ENCODE measurements around the gene MS4A5. TPM values are rescaled to one million over a fixed set of nuclear protein-coding genes. Genes with fewer than 3 reads are reported as not detected.

Gene MS4A5
- total RNA-seq, 1 experiment from 2014 or later: not detected

- Histone ChIP-seq H2BK12ac (ENCODE audit: insufficient read length, low read depth, low read length) (no peak overlapping the region), H3T11ph (ENCODE audit: low read length) (no peak overlapping the region), H4K91ac (ENCODE audit: insufficient read length, low read depth, low read length) (no peak overlapping the region), H3K79me2 (ENCODE audit: insufficient read depth, low read length) (no peaks in the 10 kb centered on the region), H2BK20ac (ENCODE audit: low read depth, low read length, poor library complexity, severe bottlenecking) (no peak overlapping the region), H3K9ac (ENCODE audit: extremely low read depth, insufficient read length, low read length) (no peak overlapping the region), H4K8ac (replicated peaks; ENCODE audit: insufficient read length, low read depth, low read length) (no peak overlapping the region), H4K5ac (ENCODE audit: insufficient read length, low read depth, low read length) (no peak overlapping the region), H3K27ac (ENCODE audit: insufficient read length, low read depth, low read length) (no peak overlapping the region), H2AK5ac (ENCODE audit: insufficient read length, low read length) (no peak overlapping the region), H4K20me1 (ENCODE audit: control insufficient read depth, insufficient read depth, insufficient read length) (no peaks in the 10 kb centered on the region), H3K23ac (ENCODE audit: insufficient read length, low read depth, low read length) (no peak overlapping the region), H3K4me1 (ENCODE audit: insufficient read depth, low read length) (no peaks in the 10 kb centered on the region), H2AFZ (ENCODE audit: low read length) (no peak overlapping the region), H3K4me2 (ENCODE audit: insufficient read depth, insufficient read length, low read length) (no peak overlapping the region), H3K79me1 (ENCODE audit: insufficient read depth, low read depth, low read length, poor library complexity, severe bottlenecking) (no peaks in the 10 kb centered on the region), H3K56ac (ENCODE audit: insufficient read length, low read depth, low read length) (no peak overlapping the region), H2BK15ac (ENCODE audit: low read depth, low read length) (no peak overlapping the region), H2BK5ac (ENCODE audit: insufficient read length, low read length) (no peak overlapping the region), H3K14ac (ENCODE audit: insufficient read depth, low read length) (no peak overlapping the region), H3K23me2 (ENCODE audit: insufficient read length, low read depth, low read length, poor library complexity, severe bottlenecking) (no peaks in the 10 kb centered on the region), H3K18ac (ENCODE audit: insufficient read length, low read depth, low read length) (no peak overlapping the region), H3K27me3 (ENCODE audit: insufficient read depth, low read length) (no peaks in the 10 kb centered on the region), H3K9me3 (ENCODE audit: control insufficient read depth, low read depth, low read length) (no peaks in the 10 kb centered on the region), H3K4ac (ENCODE audit: low read depth, low read length) (no peak overlapping the region), H2BK120ac (ENCODE audit: low read depth, low read length, poor library complexity, severe bottlenecking) (no peak overlapping the region)
- no CpG with 5 or more reads among the region's 2 CpGs for WGBS (ENCODE audit: extremely low coverage, insufficient read length, low lambda C conversion rate)
- peaks cover 14 to 24% of the 10 kb centered on the region in 2 experiments for H3K4me1 Mint-ChIP-seq
- DNase-seq: no peak
- H3K27ac Mint-ChIP-seq: no peak overlapping the region
- H3K36me3 Mint-ChIP-seq (ENCODE audit: insufficient read depth in 1 of 3, low read depth in 3 of 3): peaks cover 0 to 14% (median 4%) of the 10 kb centered on the region in 3 experiments; a peak in 4 of 7 replicates
- H3K9me3 Mint-ChIP-seq: peaks cover 5 to 13% of the 10 kb centered on the region in 2 experiments
- H3K27me3 Mint-ChIP-seq (ENCODE audit: low read depth): no peaks in the 10 kb centered on the region
- no peak overlapping the region for H3K4me3 Mint-ChIP-seq
- no peak for TF ChIP-seq CTCF (conservative IDR thresholded peaks at IDR 0.05)
Observed at GRCh38 chr11:60493454-60493853, 64.1 kb downstream of the MS4A5 start.

Other genes starting within 250 kb of the MS4A5 start
- not detected in 2 replicates for gene MS4A6A, start 246.5 kb upstream of the MS4A5 start, total RNA-seq (2021)
- 0.42 TPM in 1 of 2 replicates, not detected in the other for gene MS4A4E, start 186.4 kb upstream of the MS4A5 start, total RNA-seq (2021)
- not detected in 2 replicates for gene MS4A4A, start 148.9 kb upstream of the MS4A5 start, total RNA-seq (2021)
- gene MS4A6E, start 102.3 kb upstream of the MS4A5 start, total RNA-seq (2021): not detected in 2 replicates
- gene MS4A7, start 51.0 kb upstream of the MS4A5 start, total RNA-seq (2021): not detected in 2 replicates
- not detected in 2 replicates for gene MS4A14, start 33.1 kb upstream of the MS4A5 start, total RNA-seq (2021)
- gene MS4A1, start 26.3 kb downstream of the MS4A5 start, total RNA-seq (2021): not detected in 2 replicates
- not detected in 2 replicates for gene MS4A12, start 63.2 kb downstream of the MS4A5 start, total RNA-seq (2021)
- gene MS4A13, start 85.8 kb downstream of the MS4A5 start, total RNA-seq (2021): not detected in 2 replicates

All from H9 (cell line).